ENCODE results near the gene MIB2. TPM values are rescaled to one million over a fixed set of nuclear protein-coding genes. Genes with fewer than 3 reads are reported as not detected.

Gene MIB2
- total RNA-seq, 4 donors from 2014 or later: 80.0 to 99.8 (median 96.6) TPM

- no peak overlapping the region for H3K4me3 ChIP-seq
- H3K27me3 ChIP-seq: peaks cover 0 to 65% (median 2%) of the 10 kb centered on the region in 4 donors
Measured at GRCh38 chr1:1596493-1597274, 18.6 kb upstream of the MIB2 start.

DNA sequence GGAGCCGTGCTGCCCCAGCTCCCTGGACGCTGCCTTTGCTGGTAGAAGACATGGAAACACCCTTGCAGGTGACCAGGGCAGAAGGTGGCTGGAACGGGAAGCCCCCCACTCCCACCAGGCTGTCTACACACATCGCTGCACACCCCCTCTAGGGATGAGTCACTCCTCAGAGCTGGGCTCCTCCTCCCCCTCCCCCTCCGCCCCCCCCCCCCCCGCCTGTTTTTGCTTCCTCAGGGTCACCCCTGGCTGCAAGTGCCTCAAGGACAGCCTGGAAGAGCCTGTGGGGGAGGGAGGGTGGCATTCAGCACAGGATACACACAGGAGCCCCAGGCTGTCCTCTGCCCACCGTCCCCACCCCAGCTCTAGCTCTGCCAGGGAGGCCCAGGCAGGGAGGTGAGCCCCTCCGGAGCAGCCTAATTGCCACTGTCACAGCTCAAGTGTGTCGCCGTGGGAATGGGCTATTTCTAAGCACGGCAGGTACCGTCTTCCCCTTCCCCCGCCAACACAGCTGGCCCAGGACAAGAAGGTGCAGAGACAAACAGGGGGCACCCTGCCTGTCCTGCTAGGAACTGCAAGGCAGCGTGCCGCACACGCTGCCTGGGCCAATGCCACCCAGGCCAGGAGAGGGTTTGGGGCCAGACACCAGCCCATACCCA, 17.9 kb upstream of the MIB2 start:
- 20% methylated on average over 3 of the region's 16 CpGs; no CpG with 5 or more reads in 1 of the 2 donors for WGBS, 2 donors
- H3K36me3 ChIP-seq: no peaks in the 10 kb centered on the region
- no peaks in the 10 kb centered on the region for H3K9me3 ChIP-seq
- no peak overlapping the region for H3K27ac ChIP-seq
- no peak for DNase-seq
- peaks cover 16 to 38% (median 29%) of the 10 kb centered on the region in 3 donors for H3K4me1 ChIP-seq
- H3K4me3 ChIP-seq: no peak overlapping the region
- intact Hi-C loops (cut with DNase I): no loop called here
- TF ChIP-seq, protein P1, sequence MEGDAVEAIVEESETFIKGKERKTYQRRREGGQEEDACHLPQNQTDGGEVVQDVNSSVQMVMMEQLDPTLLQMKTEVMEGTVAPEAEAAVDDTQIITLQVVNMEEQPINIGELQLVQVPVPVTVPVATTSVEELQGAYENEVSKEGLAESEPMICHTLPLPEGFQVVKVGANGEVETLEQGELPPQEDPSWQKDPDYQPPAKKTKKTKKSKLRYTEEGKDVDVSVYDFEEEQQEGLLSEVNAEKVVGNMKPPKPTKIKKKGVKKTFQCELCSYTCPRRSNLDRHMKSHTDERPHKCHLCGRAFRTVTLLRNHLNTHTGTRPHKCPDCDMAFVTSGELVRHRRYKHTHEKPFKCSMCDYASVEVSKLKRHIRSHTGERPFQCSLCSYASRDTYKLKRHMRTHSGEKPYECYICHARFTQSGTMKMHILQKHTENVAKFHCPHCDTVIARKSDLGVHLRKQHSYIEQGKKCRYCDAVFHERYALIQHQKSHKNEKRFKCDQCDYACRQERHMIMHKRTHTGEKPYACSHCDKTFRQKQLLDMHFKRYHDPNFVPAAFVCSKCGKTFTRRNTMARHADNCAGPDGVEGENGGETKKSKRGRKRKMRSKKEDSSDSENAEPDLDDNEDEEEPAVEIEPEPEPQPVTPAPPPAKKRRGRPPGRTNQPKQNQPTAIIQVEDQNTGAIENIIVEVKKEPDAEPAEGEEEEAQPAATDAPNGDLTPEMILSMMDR (IDR thresholded peaks at IDR 0.05): peak in 4 of 6 experiments; percentile 8 to 53 (median 25)
- TF ChIP-seq POLR2A (IDR thresholded peaks at IDR 0.05): no peak
- peaks cover 0 to 72% (median 2%) of the 10 kb centered on the region in 4 donors for H3K27me3 ChIP-seq

More at GRCh38 chr1:1596493-1597274, 18.6 kb upstream of the MIB2 start:
- TF ChIP-seq, protein P1 (IDR thresholded peaks at IDR 0.05): no peak
- TF ChIP-seq POLR2A (IDR thresholded peaks at IDR 0.05): no peak
- no peak for DNase-seq
- no peaks in the 10 kb centered on the region for H3K36me3 ChIP-seq
- H3K27ac ChIP-seq: no peak overlapping the region
- H3K9me3 ChIP-seq: no peaks in the 10 kb centered on the region
- WGBS, 2 donors: 29 to 38% methylated on average over 5 to 7 of the region's 12 CpGs
- H3K4me1 ChIP-seq: peaks cover 16 to 38% (median 29%) of the 10 kb centered on the region in 3 donors
- intact Hi-C loops (cut with DNase I): no loop called here

DNA sequence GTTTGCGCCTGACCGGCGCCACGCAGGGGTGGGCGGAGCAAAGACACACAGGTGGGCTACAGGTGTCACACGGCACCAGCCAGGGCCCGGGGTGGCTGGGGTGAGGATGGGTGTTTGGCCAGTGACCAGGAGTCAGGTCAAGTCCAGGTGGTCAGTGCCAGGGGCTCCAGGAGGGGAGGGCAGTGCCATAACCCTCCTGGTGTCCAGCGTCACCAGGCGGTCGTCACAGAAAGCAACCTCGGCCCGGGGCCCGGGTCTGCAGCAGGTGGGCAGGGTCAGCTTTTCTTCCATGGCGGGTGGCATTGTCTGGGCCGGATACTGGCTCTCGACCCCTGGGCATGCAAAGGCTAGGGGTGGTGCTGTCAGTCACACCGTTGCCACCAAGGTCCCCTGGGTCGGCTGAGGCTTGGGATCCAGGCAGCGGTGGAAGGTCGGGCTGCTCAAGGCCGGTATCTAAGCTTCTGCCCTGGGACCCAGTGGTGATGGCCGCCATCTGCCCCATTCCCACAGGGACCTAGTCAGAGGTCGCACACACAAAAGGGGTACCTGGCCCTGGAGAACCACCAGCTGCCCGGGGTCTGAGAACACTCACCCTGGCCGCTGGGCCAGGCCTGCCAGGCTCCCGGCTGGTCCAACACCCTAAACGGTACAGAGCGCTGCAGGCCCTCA, 17.1 kb upstream of the MIB2 start:
- intact Hi-C loops (cut with DNase I): no loop called here
- no peak overlapping the region for H3K4me3 ChIP-seq
- peaks cover 0 to 77% (median 2%) of the 10 kb centered on the region in 4 donors for H3K27me3 ChIP-seq
- H3K36me3 ChIP-seq: no peaks in the 10 kb centered on the region
- 90% methylated on average over 4 of the region's 28 CpGs; no CpG with 5 or more reads in 1 of the 2 donors for WGBS, 2 donors
- TF ChIP-seq, protein P1 (IDR thresholded peaks at IDR 0.05): no peak
- no peak for TF ChIP-seq POLR2A (IDR thresholded peaks at IDR 0.05)
- no peak overlapping the region for H3K27ac ChIP-seq
- H3K4me1 ChIP-seq: peaks cover 16 to 38% (median 29%) of the 10 kb centered on the region in 3 donors
- no peaks in the 10 kb centered on the region for H3K9me3 ChIP-seq
- no peak for DNase-seq

- Histone ChIP-seq H3K27me3 (peaks cover 0 to 79% (median 2%) of the 10 kb centered on the region in 4 donors), H3K27ac (no peak overlapping the region), H3K36me3 (no peaks in the 10 kb centered on the region), H3K4me1 (peaks cover 16 to 38% (median 29%) of the 10 kb centered on the region in 3 donors), H3K4me3 (peak overlapping the region in 1 of 4 donors; percentile 26), H3K9me3 (no peaks in the 10 kb centered on the region)
- TF ChIP-seq, protein P1 (IDR thresholded peaks at IDR 0.05): no peak
- no peak for TF ChIP-seq POLR2A (IDR thresholded peaks at IDR 0.05)
- DNase-seq: no peak
- intact Hi-C loops (cut with DNase I): no loop called here
- WGBS, 2 donors: 88 to 90% methylated on average over 2 to 7 of the region's 13 CpGs
Measured at GRCh38 chr1:1598720-1599029, 16.6 kb upstream of the MIB2 start.

Measured in esophagus squamous epithelium (tissue), 5 donors.